Putamen (tissue), 1 donor: ENCODE measurements around the gene AP4M1.
A peak's percentile ranks its signal among the peaks of the same experiment; 100 is the strongest.

Experiments used
- DNase-seq: peaks from one replicate; pipeline ENCODE4 v3.0.0-alpha.2; 2016; ENCODE audit warnings: low spot score

The AP4M1 gene

DNA sequence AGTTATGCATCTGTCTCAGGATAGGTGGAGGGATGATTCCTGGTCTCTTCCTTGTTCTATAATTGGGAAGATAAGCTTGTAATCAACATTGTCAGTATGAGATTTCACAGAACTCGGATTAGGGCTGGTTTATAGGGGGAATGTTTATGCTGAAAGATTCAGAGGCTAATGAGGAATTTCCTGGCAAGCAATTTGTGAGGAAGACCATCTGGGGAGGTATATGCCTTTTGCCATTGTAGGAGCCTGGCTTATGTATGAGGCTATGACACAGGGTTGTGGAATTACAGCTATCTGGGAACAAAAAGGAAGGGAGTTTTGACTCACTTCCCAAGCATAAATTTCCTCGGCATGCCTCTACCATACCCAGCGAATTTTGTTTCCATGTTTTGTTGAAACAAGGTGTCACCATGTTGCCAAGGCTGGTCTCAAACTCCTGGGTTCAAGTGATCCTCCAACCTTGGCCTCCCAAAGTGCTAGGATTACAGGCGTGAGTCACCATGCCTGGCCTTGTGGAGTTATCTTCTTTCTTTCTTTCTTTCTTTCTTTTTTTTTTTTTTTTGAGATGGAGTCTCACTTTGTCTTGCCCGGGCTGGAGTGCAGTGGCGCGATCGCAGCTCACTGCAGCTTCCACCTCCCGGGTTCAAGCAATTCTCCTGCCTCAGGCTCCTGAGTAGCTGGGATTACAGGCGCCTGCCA is 14.2 kb upstream of the AP4M1 start:
- no peak for DNase-seq

DNA sequence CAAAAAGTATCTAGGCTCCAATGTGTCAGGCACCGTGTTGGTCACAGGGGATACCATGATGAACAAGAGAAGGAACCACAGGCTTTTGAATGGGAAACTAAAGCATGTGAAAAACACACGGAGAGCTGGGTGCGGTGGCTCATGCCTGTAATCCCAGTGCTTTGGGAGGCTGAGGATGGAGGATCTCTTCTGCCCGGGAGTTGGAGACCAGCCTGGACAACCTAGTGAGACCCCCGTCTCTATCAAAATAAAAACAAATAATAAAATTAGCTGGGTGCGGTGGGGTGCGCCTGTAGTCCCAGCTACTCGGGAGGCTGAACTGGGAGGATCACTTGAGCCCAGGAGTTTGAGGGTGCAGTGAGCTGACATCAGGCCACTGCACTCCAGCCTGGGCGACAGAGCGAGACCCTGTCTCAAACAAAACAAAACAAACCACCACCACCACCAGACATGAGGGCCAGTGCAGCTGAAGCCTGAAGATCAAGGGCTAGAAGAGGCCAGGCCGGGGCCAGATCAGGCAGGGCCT is 13.3 kb upstream of the AP4M1 start:
- DNase-seq, result no peak

DNA sequence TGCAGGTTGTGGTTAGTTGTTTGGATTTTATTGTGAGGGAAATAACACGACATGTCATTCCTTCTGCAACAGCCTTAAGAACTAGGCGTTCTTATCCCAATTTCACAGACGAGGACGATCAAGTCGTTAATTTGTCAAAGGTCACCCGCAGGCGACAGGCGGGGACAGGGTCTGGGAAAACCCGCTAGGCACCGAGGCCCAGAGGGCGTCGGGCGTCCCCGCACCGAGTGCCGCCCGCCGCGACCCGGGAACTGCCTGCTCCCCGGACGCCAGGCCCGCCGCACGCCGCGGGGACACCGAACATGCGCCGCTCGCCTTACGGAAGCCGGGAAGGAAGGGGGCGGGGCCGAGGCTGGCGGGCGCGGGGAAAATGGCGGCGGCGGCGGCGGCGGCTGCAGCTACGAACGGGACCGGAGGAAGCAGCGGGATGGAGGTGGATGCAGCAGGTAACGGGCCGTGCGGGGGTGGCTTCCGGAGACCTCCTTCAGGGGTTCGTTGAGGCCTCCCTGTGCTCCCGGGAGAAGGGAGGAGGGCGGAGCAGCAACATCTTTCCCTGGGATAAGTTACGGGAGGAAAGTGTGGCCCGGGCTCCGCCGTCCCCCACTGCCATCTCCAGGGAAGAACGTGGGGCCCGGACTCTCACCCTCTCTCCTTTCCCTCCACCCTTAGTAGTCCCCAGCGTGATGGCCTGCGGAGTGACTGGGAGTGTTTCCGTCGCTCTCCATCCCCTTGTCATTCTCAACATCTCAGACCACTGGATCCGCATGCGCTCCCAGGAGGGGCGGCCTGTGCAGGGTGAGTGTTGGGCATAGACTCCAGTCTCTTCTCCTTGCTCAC is 12.6 kb upstream of the AP4M1 start, which contains the start of gene COPS6:
Gene COPS6 (plus strand): TSS at position 349 of the 837 bp plus-strand sequence. CDS start 22 bp downstream, at position 371.
- peak; percentile 79 for DNase-seq

DNA sequence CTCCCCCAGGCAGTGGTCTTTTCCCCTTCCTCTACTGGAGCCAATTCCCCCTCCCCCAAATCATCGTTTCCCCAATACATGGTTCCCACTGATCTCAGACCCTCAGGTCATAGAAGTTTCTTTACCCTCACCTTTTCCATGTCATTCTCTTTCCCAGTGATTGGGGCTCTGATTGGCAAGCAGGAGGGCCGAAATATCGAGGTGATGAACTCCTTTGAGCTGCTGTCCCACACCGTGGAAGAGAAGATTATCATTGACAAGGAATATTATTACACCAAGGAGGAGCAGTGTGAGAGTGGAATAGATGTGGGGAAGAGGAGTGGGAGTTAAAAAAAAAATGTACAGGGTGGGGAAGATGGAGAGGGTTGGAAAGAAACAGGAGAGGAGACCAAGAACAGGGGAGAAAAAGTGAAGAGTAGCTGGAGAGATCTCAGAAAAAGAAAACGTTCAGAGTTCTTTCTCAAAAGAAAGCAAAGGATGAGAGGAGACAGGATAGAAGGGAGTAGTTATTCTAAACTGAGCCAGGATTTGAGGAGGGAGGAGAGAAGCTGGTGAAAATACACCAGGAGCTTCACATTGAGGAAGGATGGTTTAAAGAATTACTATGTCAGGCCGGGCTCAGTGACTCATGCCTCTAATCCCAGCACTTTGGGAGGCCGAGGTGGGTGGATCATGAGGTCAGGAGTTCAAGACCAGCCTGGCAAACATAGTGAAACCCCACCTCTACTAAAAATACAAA is 11.8 kb upstream of the AP4M1 start:
- DNase-seq, result no peak

DNA sequence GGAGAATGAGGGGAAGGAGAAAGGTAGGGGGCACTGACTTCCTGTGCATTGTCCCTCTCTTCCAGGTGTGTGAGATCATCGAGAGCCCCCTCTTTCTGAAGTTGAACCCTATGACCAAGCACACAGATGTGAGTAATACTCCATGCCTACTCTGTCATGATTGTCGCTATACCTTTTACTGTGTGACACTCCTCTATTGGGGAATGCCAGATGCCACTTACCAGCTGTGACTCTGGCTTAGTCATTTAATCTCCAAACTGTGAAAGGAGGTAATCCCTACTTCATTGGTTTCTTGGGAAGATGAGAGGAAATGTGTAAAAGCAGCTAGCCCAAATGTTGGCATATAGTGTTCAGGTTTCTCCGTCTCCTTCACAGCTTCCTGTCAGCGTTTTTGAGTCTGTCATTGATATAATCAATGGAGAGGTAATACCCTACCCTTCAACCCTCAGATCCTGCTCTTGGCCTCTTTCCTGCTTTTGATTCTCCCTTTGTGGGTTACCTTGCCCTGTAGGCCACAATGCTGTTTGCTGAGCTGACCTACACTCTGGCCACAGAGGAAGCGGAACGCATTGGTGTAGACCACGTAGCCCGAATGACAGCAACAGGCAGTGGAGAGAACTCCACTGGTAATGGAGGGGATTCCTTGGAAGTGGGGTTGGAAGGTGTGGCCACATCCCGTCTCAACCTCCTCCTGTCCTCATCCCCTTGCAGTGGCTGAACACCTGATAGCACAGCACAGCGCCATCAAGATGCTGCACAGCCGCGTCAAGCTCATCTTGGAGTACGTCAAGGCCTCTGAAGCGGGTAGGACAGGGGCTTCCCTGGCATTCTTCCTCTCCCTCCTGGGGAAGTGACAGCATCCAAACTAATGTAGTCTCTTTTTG is 10.7 kb upstream of the AP4M1 start:
- no peak for DNase-seq

DNA sequence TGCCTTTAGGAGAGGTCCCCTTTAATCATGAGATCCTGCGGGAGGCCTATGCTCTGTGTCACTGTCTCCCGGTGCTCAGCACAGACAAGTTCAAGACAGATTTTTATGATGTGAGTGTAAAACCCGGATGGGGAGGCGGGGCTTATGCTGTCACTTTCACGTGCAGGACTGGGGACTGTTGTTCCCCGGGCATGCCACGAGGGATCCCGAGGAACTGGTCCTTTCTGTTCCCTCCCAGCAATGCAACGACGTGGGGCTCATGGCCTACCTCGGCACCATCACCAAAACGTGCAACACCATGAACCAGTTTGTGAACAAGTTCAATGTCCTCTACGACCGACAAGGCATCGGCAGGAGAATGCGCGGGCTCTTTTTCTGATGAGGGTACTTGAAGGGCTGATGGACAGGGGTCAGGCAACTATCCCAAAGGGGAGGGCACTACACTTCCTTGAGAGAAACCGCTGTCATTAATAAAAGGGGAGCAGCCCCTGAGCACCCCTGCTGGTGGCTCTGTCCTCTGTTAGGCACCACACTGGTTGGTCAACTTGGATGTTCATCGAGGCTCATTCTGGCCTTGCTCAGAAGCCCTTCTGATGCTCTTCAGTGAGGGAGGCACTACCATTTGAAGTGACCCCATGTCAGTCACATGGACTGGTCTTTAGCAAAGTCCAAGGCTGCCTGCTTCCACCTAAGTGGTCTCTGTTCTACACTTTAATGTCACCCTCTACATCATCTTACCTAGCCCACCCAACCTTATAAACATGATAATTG is 9.8 kb upstream of the AP4M1 start:
- no peak for DNase-seq

DNA sequence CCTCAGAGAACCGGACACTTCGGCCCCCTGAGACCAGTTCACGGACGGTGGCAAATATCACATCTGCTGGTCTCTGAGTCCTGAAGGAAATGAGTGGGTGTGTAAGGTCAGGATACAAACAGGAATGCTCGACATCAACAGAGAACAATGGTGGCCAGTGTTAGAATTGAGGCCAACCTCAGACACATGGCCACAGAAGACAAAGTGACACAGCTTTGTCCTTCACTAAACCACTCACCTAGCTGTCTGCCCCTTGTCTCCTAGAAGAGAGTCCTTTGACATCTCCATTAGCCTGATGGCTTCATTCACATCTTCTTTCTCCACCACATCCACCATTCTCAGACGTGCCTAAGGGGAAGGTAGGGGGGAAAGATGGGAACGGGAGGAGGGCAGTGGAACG is 8.4 kb upstream of the AP4M1 start:
- DNase-seq, result no peak

DNA sequence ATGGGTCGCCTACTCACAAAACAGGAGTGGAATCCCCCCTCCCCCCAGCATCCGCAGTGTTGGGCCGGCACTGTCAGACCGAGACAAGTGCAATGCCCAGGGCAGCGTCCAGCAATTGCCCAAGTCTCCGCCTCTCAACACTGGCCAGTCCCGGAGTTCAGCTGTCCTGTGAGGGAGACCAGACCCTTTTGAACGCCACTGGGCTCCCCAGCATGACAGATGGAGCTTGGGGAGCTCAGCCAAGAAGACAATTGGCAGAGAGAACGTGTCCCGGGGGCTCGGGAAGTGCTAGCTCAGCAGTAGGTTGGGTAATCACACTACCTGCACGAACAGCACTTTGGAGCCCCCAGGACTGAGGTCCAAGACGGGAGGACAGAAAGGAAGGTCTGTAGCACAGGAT is 7.9 kb upstream of the AP4M1 start:
- DNase-seq, result no peak

DNA sequence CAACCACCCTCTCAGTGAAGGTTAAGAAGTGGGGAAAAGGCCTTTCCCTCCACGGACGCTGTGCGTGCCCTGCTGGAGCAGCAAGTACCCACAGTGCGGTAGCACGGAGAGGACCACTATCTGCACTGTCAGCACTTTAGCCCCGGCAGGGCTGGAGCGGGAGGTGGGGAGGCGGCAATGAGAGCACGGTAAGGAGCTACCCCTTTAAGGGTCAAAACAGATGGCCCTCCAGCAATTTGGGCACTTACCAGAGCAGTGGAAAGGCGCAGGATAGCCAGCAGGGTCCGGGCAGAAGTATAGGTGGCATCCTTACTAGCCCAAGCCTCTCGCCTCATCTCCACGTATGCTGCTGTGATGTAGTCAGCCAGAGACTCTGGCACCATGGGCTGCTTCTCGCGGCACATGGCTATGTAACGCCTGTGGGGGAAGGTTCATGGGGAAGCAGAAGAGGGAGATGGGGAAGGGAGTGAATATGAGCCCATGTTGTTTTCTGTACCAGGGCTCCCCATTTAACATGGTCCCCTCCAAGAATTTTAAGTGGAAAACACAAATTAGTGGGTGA is 7.4 kb upstream of the AP4M1 start:
- DNase-seq, result no peak

DNA sequence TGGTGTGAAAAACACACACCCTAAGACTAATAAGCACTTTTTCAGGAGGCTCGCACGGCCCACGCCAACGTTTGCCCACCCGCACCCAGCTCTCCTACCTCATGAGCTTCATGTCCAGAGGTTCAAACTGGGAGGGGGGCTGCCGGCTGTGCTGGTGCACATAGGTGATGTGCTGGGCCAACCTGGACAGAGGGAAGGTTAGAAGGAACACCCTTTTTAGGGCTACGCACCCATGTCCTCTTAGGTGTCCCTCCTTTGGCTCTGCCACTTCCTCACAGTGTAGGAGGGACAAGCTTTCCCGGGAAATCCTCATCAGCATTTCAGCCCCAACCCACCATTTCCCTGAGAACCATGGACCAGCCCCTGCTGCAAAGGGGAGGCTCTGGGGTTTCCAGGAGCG is 6.2 kb upstream of the AP4M1 start:
- no peak for DNase-seq

DNA sequence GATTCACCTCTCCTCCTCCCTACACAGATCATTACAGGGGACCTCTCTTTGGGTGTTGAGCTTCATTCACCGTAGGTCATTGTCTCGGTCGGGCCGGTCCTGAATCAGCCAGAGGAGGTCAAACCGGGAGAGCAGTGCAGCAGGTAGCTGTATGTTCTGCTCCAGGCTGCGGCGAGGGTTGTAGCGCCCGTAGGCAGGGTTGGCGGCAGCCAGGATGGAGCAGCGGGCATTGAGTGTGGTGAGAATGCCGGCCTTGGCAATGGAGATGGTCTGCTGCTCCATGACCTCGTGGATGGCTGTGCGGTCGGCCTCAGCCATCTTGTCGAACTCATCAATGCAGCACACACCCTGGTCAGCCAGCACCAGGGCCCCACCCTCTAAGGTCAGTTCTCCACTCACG is 5.7 kb upstream of the AP4M1 start:
- no peak for DNase-seq

DNA sequence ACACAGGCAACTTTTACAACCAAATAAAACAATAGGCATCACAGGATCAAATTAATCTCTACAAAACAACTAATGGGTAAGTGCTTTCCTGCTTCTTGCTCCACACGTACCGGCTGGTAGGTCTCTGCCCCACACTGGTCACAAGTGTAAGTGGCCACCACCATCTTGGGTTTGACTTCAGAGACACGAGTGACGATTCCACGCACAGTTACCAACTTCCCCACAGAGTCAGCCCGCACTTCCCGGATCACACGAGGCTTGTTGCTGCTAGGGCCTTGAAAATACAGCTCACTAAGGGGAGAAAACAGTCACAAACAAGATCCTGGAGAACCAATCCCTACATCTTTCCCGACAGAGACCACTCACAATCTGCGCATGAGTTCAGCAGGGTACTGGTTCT is 2.5 kb upstream of the AP4M1 start:
- no peak for DNase-seq

DNA sequence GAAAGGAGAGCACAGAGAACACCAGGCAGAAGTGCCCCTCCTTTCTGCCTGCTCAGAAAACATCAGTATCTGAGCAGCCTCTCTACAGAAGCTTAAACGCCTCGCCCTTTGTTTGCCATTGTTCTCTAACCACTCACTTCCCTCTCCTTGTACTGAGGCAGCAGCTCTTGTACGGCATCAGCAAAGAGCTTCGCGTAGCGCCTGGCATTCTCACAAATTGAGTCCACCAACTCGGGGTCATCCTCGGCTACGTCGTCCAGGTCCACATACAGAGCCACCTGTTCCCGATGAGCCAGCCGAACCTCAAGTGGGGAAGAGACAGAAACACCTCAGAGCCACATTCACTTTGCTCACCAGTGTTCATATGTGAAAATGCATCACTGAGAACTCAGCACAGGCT is 2.0 kb upstream of the AP4M1 start:
- no peak for DNase-seq

DNA sequence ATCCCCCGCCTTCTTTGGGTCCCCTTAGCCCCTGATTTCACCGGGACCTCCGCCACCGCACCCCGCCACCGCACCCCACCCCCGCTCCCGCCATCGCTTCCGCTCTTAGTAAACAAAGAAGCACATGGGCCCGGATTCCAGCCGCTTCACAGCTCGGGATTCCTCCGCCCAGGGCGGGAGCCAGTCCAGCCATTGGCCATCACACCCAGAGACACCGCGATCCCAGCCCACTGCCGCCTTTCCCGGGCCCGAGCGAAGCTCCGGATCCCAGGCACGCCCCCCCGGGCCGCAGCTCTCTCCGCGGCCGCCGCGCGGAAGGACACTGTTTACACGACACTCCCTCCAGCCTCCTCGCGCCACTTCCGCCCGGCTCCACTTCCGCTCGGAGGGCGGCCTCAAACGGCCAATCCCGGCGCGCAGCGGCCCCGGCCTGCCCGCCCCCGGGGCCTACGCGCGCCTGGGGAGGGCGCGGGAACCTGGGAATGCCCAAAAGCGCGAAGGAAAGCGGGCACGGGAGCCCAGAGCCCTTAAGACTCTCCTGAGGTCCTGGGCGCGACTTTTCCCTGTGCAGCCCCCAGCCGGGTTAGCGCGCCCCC is 925 bp upstream of the AP4M1 start:
- DNase-seq, result peak; percentile 94

DNA sequence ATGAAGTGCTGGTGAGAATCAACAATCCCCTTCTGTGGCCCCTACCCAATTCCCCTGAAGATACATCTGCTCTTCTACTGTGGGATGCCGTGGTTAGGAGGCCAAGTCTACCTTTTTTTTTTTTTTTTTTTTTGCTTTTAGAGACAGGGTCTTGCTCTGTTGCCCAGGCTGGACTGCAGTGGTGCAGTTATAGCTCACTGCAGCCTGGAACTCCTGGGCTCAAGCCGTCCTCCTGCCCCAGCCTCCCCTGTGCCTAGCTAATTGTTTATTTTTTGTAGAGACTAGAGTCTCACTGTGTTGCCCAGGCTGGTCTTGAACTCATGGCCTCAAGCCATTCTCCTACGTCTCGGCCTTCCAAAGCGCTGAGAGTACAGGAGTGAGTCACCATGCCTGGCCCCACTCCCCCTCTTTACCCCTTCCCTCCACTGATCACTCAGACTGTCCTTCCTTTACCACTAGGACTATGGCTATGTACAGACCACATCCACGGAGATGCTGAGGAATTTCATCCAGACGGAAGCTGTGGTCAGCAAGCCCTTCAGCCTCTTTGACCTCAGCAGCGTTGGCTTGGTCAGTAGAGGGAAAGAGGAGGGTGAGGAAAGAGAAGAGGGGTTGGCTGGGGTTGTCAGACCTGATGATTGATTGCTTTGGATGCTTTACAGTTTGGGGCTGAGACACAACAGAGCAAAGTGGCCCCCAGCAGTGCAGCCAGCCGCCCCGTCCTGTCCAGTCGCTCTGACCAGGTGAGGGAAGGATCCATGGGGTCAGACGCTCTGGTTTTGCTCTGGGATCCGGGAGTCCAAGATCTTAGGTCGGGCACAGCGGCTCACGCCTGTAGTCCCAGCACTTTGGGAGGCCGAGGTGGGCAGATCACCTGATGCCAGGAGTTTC is 1.8 kb downstream of the AP4M1 start:
- DNase-seq, result no peak

DNA sequence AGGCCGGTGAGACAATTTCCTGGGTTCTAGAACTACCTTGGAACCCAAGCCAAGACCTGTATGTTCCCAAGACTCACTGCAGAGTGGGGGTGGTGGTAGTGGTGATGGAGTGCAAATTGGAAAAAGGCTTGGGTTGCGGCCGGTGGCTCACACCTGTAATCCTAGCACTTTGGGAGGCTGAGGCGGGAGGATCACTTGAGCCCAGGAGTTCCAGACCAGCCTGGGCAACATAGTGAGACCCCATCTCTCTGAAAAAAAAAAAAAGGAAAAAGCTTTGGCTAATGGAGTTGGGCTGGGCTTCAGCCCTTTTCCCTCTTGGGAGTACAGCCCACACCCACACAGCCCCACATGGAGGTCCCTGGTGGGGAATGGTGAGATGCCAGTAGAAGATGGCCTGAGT is 4.1 kb downstream of the AP4M1 start:
- DNase-seq, result no peak

DNA sequence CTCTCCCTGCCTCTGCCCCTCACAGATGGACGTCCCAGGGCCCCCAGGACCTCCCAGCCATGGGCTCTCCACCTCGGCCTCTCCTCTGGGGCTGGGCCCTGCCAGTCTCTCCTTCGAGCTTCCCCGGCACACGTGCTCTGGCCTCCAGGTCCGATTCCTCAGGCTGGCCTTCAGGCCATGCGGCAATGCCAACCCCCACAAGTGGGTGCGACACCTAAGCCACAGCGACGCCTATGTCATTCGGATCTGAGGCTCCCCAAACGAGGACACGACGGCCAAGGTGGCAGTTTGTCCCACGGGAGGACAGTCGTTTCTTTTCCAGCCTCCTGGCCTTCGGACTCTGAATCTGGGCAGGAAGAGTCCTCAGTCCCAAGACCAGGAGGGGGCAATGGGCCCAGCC is 5.2 kb downstream of the AP4M1 start:
- DNase-seq, result no peak

DNA sequence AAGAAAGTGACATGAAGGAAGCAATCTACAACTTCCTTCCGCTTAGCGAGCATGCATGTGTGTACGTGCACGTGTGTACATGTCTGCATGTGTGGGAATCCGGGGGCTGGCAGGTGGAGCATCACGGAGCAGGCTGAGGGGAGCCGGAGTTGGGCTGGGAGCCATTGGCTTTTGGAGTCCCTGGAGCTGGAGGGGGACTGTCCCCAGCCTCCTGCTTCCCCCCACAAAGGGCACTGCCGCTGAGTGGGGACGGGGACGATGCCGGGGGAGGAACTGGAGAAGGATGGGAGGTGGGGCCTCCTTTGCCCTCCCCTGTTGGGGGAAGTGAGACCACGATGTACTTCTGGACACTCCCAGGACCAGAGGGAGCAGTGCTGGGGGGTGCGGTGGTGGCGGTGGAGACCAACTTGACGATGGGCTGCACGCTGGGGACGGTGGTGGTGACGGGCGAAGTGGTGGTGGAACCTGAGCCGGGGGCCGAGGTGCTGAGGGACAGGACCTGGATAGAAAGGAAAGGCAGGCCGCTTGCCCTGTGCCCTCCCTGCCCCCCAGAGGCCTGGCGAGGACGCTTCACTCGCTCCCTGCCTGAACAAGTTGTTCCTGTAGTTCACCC is 5.8 kb downstream of the AP4M1 start:
- DNase-seq, result no peak

DNA sequence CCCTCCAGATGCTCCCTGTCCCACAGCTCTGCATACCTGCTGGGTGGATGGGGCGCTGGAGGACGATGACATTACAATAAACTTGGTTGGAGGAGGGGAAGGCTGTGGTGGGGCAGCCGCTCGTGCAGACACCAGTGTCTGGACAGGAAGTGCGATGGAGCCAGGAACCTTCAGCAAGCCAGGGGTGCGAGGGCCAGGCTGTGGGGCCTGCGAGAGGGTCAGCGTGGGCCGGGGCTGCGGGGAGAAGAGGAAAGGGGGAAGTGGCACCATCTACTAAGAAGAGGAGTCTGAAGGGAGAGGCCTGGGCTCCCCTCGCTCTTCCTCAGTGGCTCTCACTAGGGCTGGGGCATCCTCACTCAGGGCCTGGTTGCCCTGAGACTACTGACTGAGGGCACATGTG is 6.4 kb downstream of the AP4M1 start:
- no peak for DNase-seq
